SK-N-MC (cell line): ENCODE data around the gene SPOCD1.

ENCODE experiments used
- DNase-seq: peaks from one replicate; pipeline ENCODE4 v3.0.0-alpha.2; 2011; ENCODE audit warnings: low read depth, low spot score
- H3K27ac ChIP-seq: fragments of 200-600 bp; sonication (generic); 2 replicates; pipeline ENCODE4 v1.5.1; 2016; ENCODE audit warnings: mixed run types
- H3K36me3 ChIP-seq: fragments of 200-600 bp; sonication (generic); 2 replicates; pipeline ENCODE4 v1.6.1; 2017; ENCODE audit warnings: antibody characterized with exemption, low read length, mixed read lengths; ENCODE audit not compliant: insufficient read depth
- H3K4me3 ChIP-seq: fragments of 200-600 bp; sonication (generic); 2 replicates; pipeline ENCODE4 v1.5.1; 2016
- H3K9ac ChIP-seq: fragments of 200-600 bp; sonication (generic); 2 replicates; pipeline ENCODE4 v1.8.0; 2017; ENCODE audit warnings: mixed run types, mixed read lengths; ENCODE audit not compliant: insufficient read length
- H3K9me3 ChIP-seq: fragments of 200-600 bp; sonication (generic); 2 replicates; pipeline ENCODE4 v1.6.1; 2017; ENCODE audit warnings: low read depth, mild to moderate bottlenecking, antibody characterized with exemption, low read length, moderate library complexity, mixed read lengths
- EZH2 ChIP-seq: fragments of 200-600 bp; sonication (generic); IDR thresholded peaks from one replicate; pipeline ENCODE4 v1.6.1; 2017; ENCODE audit warnings: antibody characterized with exemption
- FOXP2 ChIP-seq: optimal IDR thresholded peaks from 2 replicates; pipeline ENCODE3; 2011; ENCODE audit warnings: mild to moderate bottlenecking, moderate library complexity; ENCODE audit not compliant: insufficient read depth; ENCODE audit errors: extremely low read length, control extremely low read depth
- POLR2AphosphoS5 ChIP-seq: IDR thresholded peaks from 2 replicates; pipeline ENCODE4 v1.6.1; 2012; ENCODE audit warnings: mild to moderate bottlenecking, low read depth, low read length, borderline replicate concordance

SPOCD1 gene

GRCh38 chr1:31855038-31855845, 39.4 kb upstream of the SPOCD1 start:
- no peak for TF ChIP-seq POLR2AphosphoS5
- no peak for TF ChIP-seq EZH2
- TF ChIP-seq FOXP2, result no peak
- Histone ChIP-seq H3K36me3 (no peaks in the 10 kb centered on the region), H3K4me3 (no peak overlapping the region), H3K9me3 (no peaks in the 10 kb centered on the region), H3K9ac (no peak overlapping the region), H3K27ac (no peak overlapping the region)
- no peak for DNase-seq

GRCh38 chr1:31849653-31850052, 33.8 kb upstream of the SPOCD1 start:
- H3K9me3 ChIP-seq, result no peaks in the 10 kb centered on the region
- TF ChIP-seq FOXP2, result no peak
- TF ChIP-seq POLR2AphosphoS5, result no peak
- no peak for TF ChIP-seq EZH2
- no peak overlapping the region for H3K9ac ChIP-seq
- H3K36me3 ChIP-seq, result no peaks in the 10 kb centered on the region
- no peak overlapping the region for H3K27ac ChIP-seq
- no peak overlapping the region for H3K4me3 ChIP-seq
- no peak for DNase-seq

- H3K36me3 ChIP-seq, result no peaks in the 10 kb centered on the region
- H3K9me3 ChIP-seq, result no peaks in the 10 kb centered on the region
- H3K4me3 ChIP-seq, result no peak overlapping the region
- TF ChIP-seq POLR2AphosphoS5 (no peak), FOXP2 (no peak), EZH2 (no peak)
- no peak for DNase-seq
- H3K27ac ChIP-seq, result no peak overlapping the region
- H3K9ac ChIP-seq, result no peak overlapping the region
Measured at GRCh38 chr1:31848381-31848897, 32.6 kb upstream of the SPOCD1 start.

- Histone ChIP-seq H3K9ac (no peak overlapping the region), H3K9me3 (no peaks in the 10 kb centered on the region), H3K36me3 (no peaks in the 10 kb centered on the region), H3K4me3 (no peak overlapping the region), H3K27ac (no peak overlapping the region)
- no peak for DNase-seq
- TF ChIP-seq FOXP2 (no peak), POLR2AphosphoS5 (no peak), EZH2 (no peak)
Measured at GRCh38 chr1:31846484-31846883, 30.7 kb upstream of the SPOCD1 start.

- DNase-seq, result no peak
- H3K9me3 ChIP-seq, result no peaks in the 10 kb centered on the region
- TF ChIP-seq FOXP2 (no peak), EZH2 (no peak), POLR2AphosphoS5 (no peak)
- no peaks in the 10 kb centered on the region for H3K36me3 ChIP-seq
- H3K27ac ChIP-seq, result no peak overlapping the region
- H3K9ac ChIP-seq, result no peak overlapping the region
- H3K4me3 ChIP-seq, result no peak overlapping the region
Measured at GRCh38 chr1:31843506-31843905, 27.7 kb upstream of the SPOCD1 start.

- DNase-seq, result no peak
- H3K9me3 ChIP-seq, result no peaks in the 10 kb centered on the region
- no peak overlapping the region for H3K4me3 ChIP-seq
- no peaks in the 10 kb centered on the region for H3K36me3 ChIP-seq
- H3K27ac ChIP-seq, result no peak overlapping the region
- TF ChIP-seq FOXP2 (no peak), POLR2AphosphoS5 (no peak), EZH2 (no peak)
- no peak overlapping the region for H3K9ac ChIP-seq
Measured at GRCh38 chr1:31839662-31840343, 24.0 kb upstream of the SPOCD1 start.

GRCh38 chr1:31837451-31838158, 21.8 kb upstream of the SPOCD1 start:
- TF ChIP-seq POLR2AphosphoS5, result no peak
- no peak for TF ChIP-seq EZH2
- no peak for TF ChIP-seq FOXP2
- no peaks in the 10 kb centered on the region for H3K9me3 ChIP-seq
- H3K27ac ChIP-seq, result no peak overlapping the region
- no peak for DNase-seq
- H3K36me3 ChIP-seq, result no peaks in the 10 kb centered on the region
- no peak overlapping the region for H3K4me3 ChIP-seq
- H3K9ac ChIP-seq, result no peak overlapping the region

GRCh38 chr1:31836638-31837037, 20.8 kb upstream of the SPOCD1 start:
- Histone ChIP-seq H3K9ac (no peak overlapping the region), H3K36me3 (no peaks in the 10 kb centered on the region), H3K27ac (no peak overlapping the region), H3K4me3 (no peak overlapping the region), H3K9me3 (no peaks in the 10 kb centered on the region)
- DNase-seq, result no peak
- TF ChIP-seq FOXP2 (no peak), POLR2AphosphoS5 (no peak), EZH2 (no peak)
